HG03196 (cell line): ENCODE data around the gene DGKA.
A peak's percentile ranks its signal among the peaks of the same experiment; 100 is the strongest.

Experiments used
- ATAC-seq: cut with Tn5 transposase; IDR thresholded peaks from one replicate; pipeline ENCODE4 v1.9.1; 2021; ENCODE audit not compliant: unreplicated experiment

Gene DGKA

GRCh38 chr12:55931317-55931779, 386 bp downstream of the DGKA start:
- ATAC-seq: no peak

- ATAC-seq: no peak
Observed at GRCh38 chr12:55931780-55932550, 1.0 kb downstream of the DGKA start.

GRCh38 chr12:55932551-55932910, 1.6 kb downstream of the DGKA start:
- no peak for ATAC-seq

DNA sequence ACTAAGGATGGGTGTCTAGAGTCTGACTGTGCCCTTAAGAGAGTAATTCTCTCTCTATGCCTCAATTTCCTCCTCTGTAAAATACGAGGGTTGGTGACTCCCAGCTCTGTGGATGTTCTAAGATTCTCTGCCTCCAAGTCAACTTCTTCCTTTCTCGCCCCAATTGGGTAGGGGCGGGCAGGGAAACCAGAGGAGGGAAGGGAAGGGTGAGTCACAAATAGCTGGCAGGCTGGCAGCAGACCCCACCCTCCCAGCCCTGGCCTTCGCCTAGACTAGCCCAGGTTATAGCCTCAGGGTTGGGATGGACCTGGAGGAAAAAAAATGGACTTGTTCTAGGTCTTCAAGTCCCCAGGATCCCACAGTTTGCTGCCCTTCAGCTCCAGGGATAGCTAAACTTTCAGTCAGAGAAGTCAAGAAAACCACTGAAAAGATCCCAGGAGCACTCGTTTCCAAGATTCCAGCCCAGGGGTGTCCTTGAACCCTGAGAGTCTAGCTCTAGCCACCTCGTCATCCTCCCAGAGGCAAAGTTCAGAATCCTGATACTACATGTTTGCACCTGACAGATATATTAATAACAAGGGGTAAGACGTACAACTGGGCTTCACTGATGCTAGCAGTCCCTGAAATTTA, 2.3 kb downstream of the DGKA start:
- ATAC-seq: no peak

- no peak for ATAC-seq
Observed at GRCh38 chr12:55933799-55934742, 3.1 kb downstream of the DGKA start.

GRCh38 chr12:55934773-55935172, 3.8 kb downstream of the DGKA start:
- ATAC-seq: no peak

DNA sequence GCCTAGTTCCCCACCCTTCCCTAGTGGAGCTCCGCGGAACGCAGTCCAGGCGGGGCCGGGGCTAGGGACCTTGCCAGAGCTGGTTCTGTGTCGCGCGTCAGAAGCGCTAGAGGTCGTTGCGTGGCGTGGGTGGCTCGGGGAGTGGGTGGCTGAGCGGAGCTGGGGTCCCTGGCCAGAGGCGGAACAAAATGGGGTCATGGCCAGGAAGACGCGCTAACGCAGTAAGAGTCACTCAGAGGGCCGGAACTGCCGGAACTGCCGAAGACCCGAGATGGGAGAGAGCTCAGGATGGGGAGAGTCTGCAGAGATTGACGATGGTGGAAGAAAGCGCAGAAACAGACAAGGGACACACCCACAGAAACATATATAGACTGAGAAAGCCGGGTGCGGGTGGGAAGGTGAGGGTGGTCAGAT, 4.8 kb downstream of the DGKA start:
- no peak for ATAC-seq

DNA sequence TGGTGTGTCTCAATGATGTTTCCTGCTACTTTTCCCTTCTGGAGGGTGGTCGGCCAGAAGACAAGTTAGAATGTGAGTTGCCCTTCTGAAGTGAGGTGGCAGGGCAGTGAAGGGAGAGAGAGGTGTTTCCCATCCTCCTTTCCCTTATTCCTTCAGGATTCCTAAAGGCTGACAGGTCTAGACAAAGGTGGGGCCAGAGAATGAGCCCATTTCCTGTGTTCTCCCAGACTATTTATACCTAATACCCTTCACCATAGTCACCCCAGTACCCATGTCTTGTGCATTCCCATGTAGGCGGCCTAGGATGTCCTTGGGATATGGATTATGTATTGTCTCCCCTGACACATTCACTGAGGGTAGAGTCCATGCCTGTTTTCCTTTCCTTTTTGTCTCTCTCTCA, 7.0 kb downstream of the DGKA start:
- no peak for ATAC-seq

GRCh38 chr12:55938826-55939501, 8.0 kb downstream of the DGKA start:
- no peak for ATAC-seq

DNA sequence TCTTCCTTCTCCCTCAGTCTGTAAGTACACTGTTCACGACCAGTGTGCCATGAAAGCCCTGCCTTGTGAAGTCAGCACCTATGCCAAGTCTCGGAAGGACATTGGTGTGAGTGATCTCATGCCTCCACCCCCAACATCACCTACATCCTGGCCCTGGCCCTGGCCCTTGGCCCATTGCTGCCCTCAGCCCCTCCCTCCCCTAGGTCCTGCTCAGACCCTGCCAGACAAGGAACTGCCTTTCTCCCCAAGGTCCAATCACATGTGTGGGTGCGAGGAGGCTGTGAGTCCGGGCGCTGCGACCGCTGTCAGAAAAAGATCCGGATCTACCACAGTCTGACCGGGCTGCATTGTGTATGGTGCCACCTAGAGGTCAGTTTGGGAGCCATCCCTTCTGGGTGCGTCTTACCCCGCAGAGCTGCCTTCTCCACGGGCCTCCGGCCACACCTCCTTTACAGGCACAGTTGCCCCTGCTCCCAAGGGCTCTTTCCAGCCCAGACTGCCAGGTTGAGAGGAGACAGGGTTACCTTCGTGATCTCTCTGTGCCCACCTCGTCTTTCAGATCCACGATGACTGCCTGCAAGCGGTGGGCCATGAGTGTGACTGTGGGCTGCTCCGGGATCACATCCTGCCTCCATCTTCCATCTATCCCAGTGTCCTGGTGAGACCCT, 9.2 kb downstream of the DGKA start:
- ATAC-seq: peak; percentile 82

DNA sequence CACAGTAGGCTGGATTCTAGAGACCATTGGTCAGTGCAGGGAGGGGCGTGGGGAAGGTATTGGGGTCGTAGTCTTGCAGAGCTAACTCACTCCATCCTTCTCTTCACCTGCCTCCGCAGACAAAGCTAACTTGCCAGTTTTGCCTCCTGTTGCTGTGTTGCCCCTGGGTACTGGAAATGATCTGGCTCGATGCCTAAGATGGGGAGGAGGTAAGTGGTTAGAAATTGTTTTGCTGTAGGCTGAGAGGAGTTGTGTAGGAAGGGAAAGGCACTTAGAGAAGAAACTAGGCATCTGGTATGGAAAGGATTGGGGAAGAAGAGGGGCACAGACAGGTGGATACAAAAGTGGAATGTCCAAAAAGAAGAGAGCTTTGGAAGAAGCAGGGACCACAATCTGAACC, 11.1 kb downstream of the DGKA start:
- no peak for ATAC-seq

- no peak for ATAC-seq
Observed at GRCh38 chr12:55942577-55943136, 11.7 kb downstream of the DGKA start.

DNA sequence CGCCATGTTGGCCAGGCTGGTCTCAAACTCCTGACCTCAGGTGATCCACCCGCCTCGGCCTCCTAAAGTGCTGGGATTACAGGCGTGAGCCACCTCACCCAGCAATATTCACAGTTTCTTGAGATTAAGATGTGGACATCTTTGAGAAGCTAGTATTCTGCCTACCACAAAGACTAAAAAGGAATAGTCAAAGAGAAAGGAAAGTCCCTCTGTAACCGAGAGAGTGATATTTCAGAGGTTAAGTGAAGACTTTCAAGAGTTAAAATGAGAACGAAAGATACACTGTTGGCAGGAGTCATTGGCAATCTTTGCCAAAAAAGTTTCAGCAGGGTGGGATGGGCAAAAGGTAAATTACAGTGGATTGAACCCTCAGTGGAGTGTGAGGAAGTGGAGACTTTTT, 15.6 kb downstream of the DGKA start:
- no peak for ATAC-seq

DNA sequence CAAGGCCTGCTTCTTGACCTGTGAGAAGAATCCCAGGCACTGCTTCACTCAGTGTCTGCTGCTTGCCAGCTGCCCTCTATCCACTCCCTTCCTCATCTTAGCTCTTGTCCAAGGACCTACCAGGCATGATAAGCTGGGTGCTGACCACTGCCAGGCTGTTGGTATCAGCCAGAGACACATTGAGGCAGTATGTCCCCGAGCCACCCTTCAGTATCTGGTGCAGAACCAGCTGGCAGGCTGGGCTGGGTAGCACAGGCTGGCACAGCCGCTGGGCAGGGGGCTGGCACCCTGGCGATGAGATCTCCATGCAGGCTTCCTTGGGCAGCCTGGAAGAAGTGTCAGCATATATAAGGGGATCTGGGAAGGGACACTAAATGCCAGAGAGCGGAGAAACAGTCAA, 24.4 kb downstream of the DGKA start:
- no peak for ATAC-seq

DNA sequence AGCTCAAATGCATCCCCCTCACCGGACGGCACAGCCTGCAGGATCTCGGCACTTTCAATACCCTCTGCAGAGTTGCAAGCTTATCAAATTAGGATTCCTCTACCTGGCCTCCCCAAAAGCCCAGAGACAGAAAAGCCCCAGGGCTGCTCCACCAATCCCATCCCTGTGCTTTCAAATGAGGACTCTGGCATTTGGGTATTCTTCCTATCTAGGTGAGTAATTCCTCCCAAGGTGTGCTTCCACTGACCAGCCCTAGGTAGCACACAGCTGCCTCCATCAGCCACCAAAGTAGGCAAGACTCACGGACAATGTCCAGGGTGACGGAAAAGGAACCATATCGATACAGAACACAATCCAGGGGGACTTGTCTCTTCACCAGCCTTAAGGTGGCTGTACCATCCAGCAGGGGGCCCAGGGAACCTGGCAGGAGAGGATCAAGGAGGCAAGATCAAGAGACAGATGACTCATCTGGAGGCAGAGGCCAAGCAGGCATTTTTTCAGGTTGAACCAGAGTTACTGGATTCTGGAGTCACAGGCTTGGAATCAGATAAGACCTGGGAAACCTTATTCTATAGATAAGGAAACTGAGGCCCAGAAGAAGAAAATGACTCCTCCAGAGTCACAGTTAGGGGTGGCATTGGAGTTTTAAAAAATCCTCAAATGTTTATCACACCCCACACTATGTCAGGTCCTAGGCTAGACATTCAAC, 25.0 kb downstream of the DGKA start:
- ATAC-seq: no peak

- ATAC-seq: no peak
Observed at GRCh38 chr12:55957106-55957859, 26.3 kb downstream of the DGKA start.

- ATAC-seq: no peak
Observed at GRCh38 chr12:55963760-55964159, 32.8 kb downstream of the DGKA start.

- ATAC-seq: no peak
Observed at GRCh38 chr12:55965240-55965639, 34.3 kb downstream of the DGKA start.

GRCh38 chr12:55965941-55966407, 35.0 kb downstream of the DGKA start, which contains the start of gene PMEL:
Gene PMEL (minus strand): TSS chr12:55966042. CDS start chr12:55966011, 31 bp downstream.
- ATAC-seq: no peak
